Kidney (tissue), 14 donors: ENCODE results near the gene UQCR11. TPM values are rescaled to one million over a fixed set of nuclear protein-coding genes. Genes with fewer than 3 reads are reported as not detected.

Source experiments
- DNase-seq, 5 donors: peaks; one replicate each; pipeline ENCODE4 v3.0.0-alpha.2; 2013 to 2020
- FAIRE-seq: peaks from 2 replicates; lab custom pipeline; 2012; peaks lifted over from hg19 to GRCh38; lab: Jason Lieb, UNC
- H3K27ac ChIP-seq, 2 donors: one replicate each; pipeline ENCODE4 v1.7.0; 2013; ENCODE audit warnings: low read depth in 2 of 2, low read length in 2 of 2, inconsistent platforms in 1 of 2
- H3K27me3 ChIP-seq: one replicate; pipeline ENCODE4 v1.7.1; 2013; ENCODE audit warnings: low read length, inconsistent platforms; ENCODE audit not compliant: control insufficient read depth, insufficient read depth
- H3K36me3 ChIP-seq, 3 donors: one replicate each; pipeline versions ENCODE4 v1.7.0 to v1.7.1; 2013; ENCODE audit warnings: low read length in 3 of 3, control low read depth in 1 of 3, inconsistent platforms in 1 of 3; ENCODE audit not compliant: insufficient read depth in 3 of 3, control insufficient read depth in 2 of 3
- H3K4me1 ChIP-seq, 3 donors: one replicate each; pipeline versions ENCODE4 v1.7.0 to v1.7.1; 2013; ENCODE audit warnings: low read length in 3 of 3, inconsistent platforms in 1 of 3, low read depth in 1 of 3; ENCODE audit not compliant: control insufficient read depth in 2 of 3, insufficient read depth in 2 of 3
- H3K4me3 ChIP-seq, 3 donors: one replicate each; pipeline versions ENCODE4 v1.7.0 to v1.8.1; 2013; ENCODE audit warnings: low read length in 3 of 3, control low read depth in 1 of 3, inconsistent platforms in 1 of 3
- H3K9ac ChIP-seq, 3 donors: one replicate each; pipeline versions ENCODE4 v1.7.0 to v1.7.1; 2013; ENCODE audit warnings: low read length in 3 of 3, control low read depth in 1 of 3, inconsistent platforms in 1 of 3
- H3K9me3 ChIP-seq, 3 donors: one replicate each; pipeline versions ENCODE4 v1.7.0 to v1.7.1; 2013; ENCODE audit warnings: low read length in 3 of 3, control low read depth in 1 of 3, inconsistent platforms in 1 of 3; ENCODE audit not compliant: control insufficient read depth in 2 of 3, insufficient read depth in 1 of 3
- intact Hi-C: fragments of 100-400 bp; cut with DNase I; formaldehyde crosslinking; loops from one replicate; pipeline ENCODE4 v1.11.1; 2022
- polyA plus RNA-seq: library from polyadenylated mRNA; stranded (reverse); fragments of 350-450 nt; fragmentation: Illumina TruSeq; extraction: RNeasy Lipid Tissue Mini Kit (QIAGEN cat#74804); gene quantifications from one replicate; pipeline ENCODE4 v1.2.3, GENCODE V29; 2014; ENCODE audit warnings: low read depth, low replicate concordance; ENCODE audit not compliant: insufficient read depth
- total RNA-seq: library from RNA; stranded (reverse); fragmentation: NEBNext Ultra II Directional; extraction: Animal tissue kit (Norgen Biotek cat#: 25700); gene quantifications from one replicate; pipeline ENCODE4 v1.2.1, GENCODE V29; 2021
- TF ChIP-seq, protein P1 (sequence below): IDR thresholded peaks from 3 replicates; pipeline ENCODE4 v1.5.1; 2012; ENCODE audit warnings: mild to moderate bottlenecking, moderate library complexity, borderline replicate concordance; ENCODE audit not compliant: insufficient read depth; ENCODE audit errors: extremely low read depth
- donor health status: control.
- donor health status: control.
- donor health status: control.
- donor health status: control.
- donor health status: control.
- donor health status: DM: yes; HTN: yes; CAD: no.
- donor health status: Normal renal cell carcinoma (clear cell type).

Gene UQCR11
- total and polyA plus RNA-seq, 2 donors from 2014 or later = 200 to 777 TPM

DNA sequence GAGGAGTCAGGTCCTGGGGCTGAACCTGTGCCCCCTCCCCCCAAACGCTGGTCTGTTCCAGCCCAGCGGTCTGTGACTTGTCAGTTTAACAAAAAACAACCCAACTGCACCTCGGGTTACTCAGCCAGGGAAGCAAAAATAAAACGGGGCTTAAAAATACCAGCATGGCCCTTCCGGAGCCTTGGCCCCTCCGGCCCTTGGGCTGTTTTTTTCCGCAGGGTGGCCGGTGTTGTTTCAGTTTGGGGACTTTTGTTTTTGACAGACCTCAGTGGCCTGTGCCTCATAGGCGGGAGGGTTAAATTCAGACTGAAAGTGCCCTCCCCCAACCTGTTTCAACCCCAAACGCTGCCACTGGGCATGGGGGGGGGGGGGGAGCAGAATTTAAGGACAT, 43.2 kb upstream of the UQCR11 start:
- H3K4me3 ChIP-seq = no peak overlapping the region
- no peaks in the 10 kb centered on the region for H3K36me3 ChIP-seq
- no peak overlapping the region for H3K9ac ChIP-seq
- FAIRE-seq = no peak
- no peaks in the 10 kb centered on the region for H3K9me3 ChIP-seq
- H3K27ac ChIP-seq = no peak overlapping the region
- H3K4me1 ChIP-seq = peaks cover 0 to 11% (median 6%) of the 10 kb centered on the region in 3 donors
- TF ChIP-seq, protein P1, sequence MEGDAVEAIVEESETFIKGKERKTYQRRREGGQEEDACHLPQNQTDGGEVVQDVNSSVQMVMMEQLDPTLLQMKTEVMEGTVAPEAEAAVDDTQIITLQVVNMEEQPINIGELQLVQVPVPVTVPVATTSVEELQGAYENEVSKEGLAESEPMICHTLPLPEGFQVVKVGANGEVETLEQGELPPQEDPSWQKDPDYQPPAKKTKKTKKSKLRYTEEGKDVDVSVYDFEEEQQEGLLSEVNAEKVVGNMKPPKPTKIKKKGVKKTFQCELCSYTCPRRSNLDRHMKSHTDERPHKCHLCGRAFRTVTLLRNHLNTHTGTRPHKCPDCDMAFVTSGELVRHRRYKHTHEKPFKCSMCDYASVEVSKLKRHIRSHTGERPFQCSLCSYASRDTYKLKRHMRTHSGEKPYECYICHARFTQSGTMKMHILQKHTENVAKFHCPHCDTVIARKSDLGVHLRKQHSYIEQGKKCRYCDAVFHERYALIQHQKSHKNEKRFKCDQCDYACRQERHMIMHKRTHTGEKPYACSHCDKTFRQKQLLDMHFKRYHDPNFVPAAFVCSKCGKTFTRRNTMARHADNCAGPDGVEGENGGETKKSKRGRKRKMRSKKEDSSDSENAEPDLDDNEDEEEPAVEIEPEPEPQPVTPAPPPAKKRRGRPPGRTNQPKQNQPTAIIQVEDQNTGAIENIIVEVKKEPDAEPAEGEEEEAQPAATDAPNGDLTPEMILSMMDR = no peak
- intact Hi-C loops = no loop called here
- no peaks in the 10 kb centered on the region for H3K27me3 ChIP-seq
- DNase-seq = peak in 1 of 5 donors; percentile 41

- no peaks in the 10 kb centered on the region for H3K9me3 ChIP-seq
- TF ChIP-seq, protein P1 = no peak
- no peaks in the 10 kb centered on the region for H3K27me3 ChIP-seq
- H3K27ac ChIP-seq = no peak overlapping the region
- FAIRE-seq = no peak
- intact Hi-C loops = no loop called here
- no peak overlapping the region for H3K4me3 ChIP-seq
- DNase-seq = peak in 2 of 5 donors; percentile 42 to 68
- peaks cover 0 to 11% (median 6%) of the 10 kb centered on the region in 3 donors for H3K4me1 ChIP-seq
- no peak overlapping the region for H3K9ac ChIP-seq
- no peaks in the 10 kb centered on the region for H3K36me3 ChIP-seq
Measured at GRCh38 chr19:1647501-1648458, 42.5 kb upstream of the UQCR11 start.

DNA sequence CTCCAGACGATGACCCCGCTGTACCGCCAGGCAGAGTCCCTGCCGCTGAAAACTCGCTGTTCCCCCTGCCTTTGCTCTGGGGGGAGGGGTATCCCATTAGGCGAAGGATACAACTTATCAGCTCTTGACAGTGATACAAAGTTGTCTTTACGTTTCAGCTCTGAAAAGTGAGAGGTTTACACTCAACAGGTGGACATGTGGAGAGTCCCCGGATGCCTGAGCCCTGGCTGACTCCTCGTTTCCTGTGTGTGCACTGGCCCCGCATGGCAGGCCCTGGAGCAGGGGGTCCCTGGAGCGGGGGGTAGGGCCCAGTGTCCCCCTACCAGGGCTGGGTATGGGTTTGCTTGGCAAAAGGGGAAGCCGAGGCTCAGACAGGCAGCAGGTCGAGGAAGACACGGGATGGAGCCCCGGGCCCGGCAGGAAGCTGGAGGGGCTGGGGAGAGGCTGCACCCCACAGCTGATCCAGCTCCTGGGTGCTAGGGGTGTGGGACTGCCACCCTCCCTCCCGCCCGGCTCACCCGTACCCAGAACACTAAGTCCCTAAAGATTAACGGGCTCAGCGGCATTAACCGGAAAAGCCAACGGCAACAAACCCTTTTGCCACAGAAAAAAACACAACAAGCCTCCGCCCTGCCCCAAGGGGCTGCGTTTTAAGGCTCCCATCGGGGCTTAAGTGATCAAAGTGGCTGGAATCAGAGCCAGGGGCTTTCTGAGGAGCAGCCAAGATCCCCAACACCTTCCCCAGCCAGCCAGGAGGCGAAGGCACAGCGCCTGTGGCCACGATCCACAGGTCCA, 41.6 kb upstream of the UQCR11 start:
- FAIRE-seq (no peak), DNase-seq (peak in 1 of 5 donors; percentile 28)
- no peak overlapping the region for H3K4me3 ChIP-seq
- H3K27me3 ChIP-seq = no peaks in the 10 kb centered on the region
- peaks cover 0 to 11% (median 6%) of the 10 kb centered on the region in 3 donors for H3K4me1 ChIP-seq
- intact Hi-C loops = no loop called here
- H3K36me3 ChIP-seq = no peaks in the 10 kb centered on the region
- TF ChIP-seq, protein P1 = no peak
- no peak overlapping the region for H3K9ac ChIP-seq
- H3K27ac ChIP-seq = no peak overlapping the region
- no peaks in the 10 kb centered on the region for H3K9me3 ChIP-seq
